ENCODE results near the gene HOXA7. TPM values are rescaled to one million over a fixed set of nuclear protein-coding genes. Genes with fewer than 3 reads are reported as not detected.

The HOXA7 gene
- total and polyA plus RNA-seq, 2 donors (not counting 1 experiment from before 2014, with no cell fraction given) = 0.37 TPM; not detected in 1

GRCh38 chr7:27113991-27114769 lies 42.3 kb downstream of the HOXA7 start:
- Mint-ChIP-seq H3K27me3 (peaks cover 15% of the 10 kb centered on the region), H3K9me3 (ENCODE audit: insufficient read depth) (no peaks in the 10 kb centered on the region), H3K27ac (no peak overlapping the region), H3K4me3 (no peak overlapping the region), H3K4me1 (no peaks in the 10 kb centered on the region)
- POLR2A ChIA-PET = interaction anchor here (0.6 kb wide), 1 partner anchor 78 kb away, joined by 4 read pairs; no protein-coding TSS in a partner anchor
- Histone ChIP-seq H3K4me1 (ENCODE audit: control insufficient read depth in 2 of 2, insufficient read depth in 2 of 2, low read length in 2 of 2) (no peaks in the 10 kb centered on the region), H3K27me3 (replicated peaks in 1 of 4; ENCODE audit: control extremely low read depth in 1 of 4, control insufficient read depth in 3 of 4, insufficient read depth in 4 of 4, low read length in 3 of 4) (peaks cover 0 to 7% (median 0%) of the 10 kb centered on the region in 4 experiments), H3K9me3 (ENCODE audit: control extremely low read depth in 1 of 3, control insufficient read depth in 2 of 3, insufficient read depth in 1 of 3, low read length in 2 of 3) (peaks cover 0 to 5% (median 0%) of the 10 kb centered on the region in 3 donors), H3K4me3 (ENCODE audit: control extremely low read depth in 1 of 5, extremely low read depth in 1 of 5, insufficient read depth in 1 of 5, low read depth in 2 of 5, low read length in 4 of 5) (no peak overlapping the region), H3K36me3 (replicated peaks in 1 of 2; ENCODE audit: control extremely low read depth in 1 of 2, control insufficient read depth in 1 of 2, extremely low read depth in 1 of 2, insufficient read depth in 2 of 2, low read length in 1 of 2) (no peaks in the 10 kb centered on the region), H3K27ac (ENCODE audit: low read length in 2 of 2) (no peak overlapping the region), H3K79me2 (ENCODE audit: control insufficient read depth, insufficient read depth, low read length) (no peaks in the 10 kb centered on the region), H2AFZ (ENCODE audit: insufficient read depth, low read depth, low read length, poor library complexity, severe bottlenecking) (no peak overlapping the region), H3K9ac (ENCODE audit: low read length) (no peak overlapping the region), H4K20me1 (ENCODE audit: control insufficient read depth, insufficient read depth, low read length, poor library complexity, severe bottlenecking) (no peaks in the 10 kb centered on the region), H3K4me2 (replicated peaks; ENCODE audit: low read depth, low read length, poor library complexity, severe bottlenecking) (no peak overlapping the region)
- ATAC-seq (ENCODE audit: low read depth) (no peak), DNase-seq (no peak)
- TF ChIP-seq CTCF (IDR thresholded peaks at IDR 0.05) = no peak
- TF ChIP-seq EZH2 (IDR thresholded peaks at IDR 0.05; ENCODE audit: borderline replicate concordance, insufficient read depth, low read depth, low read length, poor library complexity, severe bottlenecking) = no peak
- CTCF ChIA-PET = no interaction called here
- WGBS (ENCODE audit: insufficient coverage) = 93% methylated on average over 3 of the region's 26 CpGs
- intact Hi-C loops (cut with micrococcal nuclease) = no loop called here

Measured in B cell (primary cell).